HL-60 (cell line): ENCODE measurements around the gene OR1B1.

Experiments used
- DNase-seq, 2 experiments: peaks; one replicate each; pipeline ENCODE4 v3.0.0-alpha.2; 2010 to 2020; ENCODE audit warnings: low read depth in 1 of 2, low spot score in 1 of 2
- H3K27ac ChIP-seq: fragments of 250-450 bp; sonication (Bioruptor Pico); replicated peaks from 2 replicates; pipeline ENCODE4 v1.5.1; 2020; ENCODE audit warnings: mild to moderate bottlenecking, moderate library complexity
- H3K27me3 ChIP-seq: fragments of 250-450 bp; sonication (Bioruptor Pico); 2 replicates; pipeline ENCODE4 v1.5.1; 2021; ENCODE audit warnings: mild to moderate bottlenecking, moderate library complexity; ENCODE audit not compliant: insufficient read depth, poor library complexity, severe bottlenecking
- H3K4me3 ChIP-seq: replicated peaks from 2 replicates; pipeline ENCODE4 v1.5.1; 2011; ENCODE audit warnings: mild to moderate bottlenecking, control low read depth, low read length; ENCODE audit not compliant: insufficient read depth
- GABPA ChIP-seq: IDR thresholded peaks from 2 replicates; pipeline ENCODE4 v1.6.1; 2012; ENCODE audit warnings: low read depth
- POLR2AphosphoS5 ChIP-seq: IDR thresholded peaks from 2 replicates; pipeline ENCODE4 v1.6.1; 2012; ENCODE audit warnings: low read depth
- SPI1 ChIP-seq: IDR thresholded peaks from 2 replicates; pipeline ENCODE4 v1.6.1; 2012; ENCODE audit warnings: low read depth, mild to moderate bottlenecking, borderline replicate concordance
- TF ChIP-seq, protein P1 (sequence below): IDR thresholded peaks from one replicate; pipeline ENCODE4 v1.5.1; 2011; ENCODE audit warnings: low read length, control low read depth, inconsistent platforms; ENCODE audit not compliant: insufficient read depth
- TF ChIP-seq, protein P2 (sequence below): IDR thresholded peaks from 2 replicates; pipeline ENCODE4 v1.6.1; 2012; ENCODE audit warnings: low read depth; ENCODE audit not compliant: insufficient replicate concordance

The OR1B1 gene

GRCh38 chr9:122661416-122661815 is 4.0 kb upstream of the OR1B1 start, which contains the start of gene OR1L1:
Gene OR1L1 (plus strand): TSS chr9:122661716. CDS start chr9:122661716, 0 bp downstream.
- TF ChIP-seq, protein P1, sequence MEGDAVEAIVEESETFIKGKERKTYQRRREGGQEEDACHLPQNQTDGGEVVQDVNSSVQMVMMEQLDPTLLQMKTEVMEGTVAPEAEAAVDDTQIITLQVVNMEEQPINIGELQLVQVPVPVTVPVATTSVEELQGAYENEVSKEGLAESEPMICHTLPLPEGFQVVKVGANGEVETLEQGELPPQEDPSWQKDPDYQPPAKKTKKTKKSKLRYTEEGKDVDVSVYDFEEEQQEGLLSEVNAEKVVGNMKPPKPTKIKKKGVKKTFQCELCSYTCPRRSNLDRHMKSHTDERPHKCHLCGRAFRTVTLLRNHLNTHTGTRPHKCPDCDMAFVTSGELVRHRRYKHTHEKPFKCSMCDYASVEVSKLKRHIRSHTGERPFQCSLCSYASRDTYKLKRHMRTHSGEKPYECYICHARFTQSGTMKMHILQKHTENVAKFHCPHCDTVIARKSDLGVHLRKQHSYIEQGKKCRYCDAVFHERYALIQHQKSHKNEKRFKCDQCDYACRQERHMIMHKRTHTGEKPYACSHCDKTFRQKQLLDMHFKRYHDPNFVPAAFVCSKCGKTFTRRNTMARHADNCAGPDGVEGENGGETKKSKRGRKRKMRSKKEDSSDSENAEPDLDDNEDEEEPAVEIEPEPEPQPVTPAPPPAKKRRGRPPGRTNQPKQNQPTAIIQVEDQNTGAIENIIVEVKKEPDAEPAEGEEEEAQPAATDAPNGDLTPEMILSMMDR = no peak
- TF ChIP-seq POLR2AphosphoS5 (no peak), SPI1 (no peak), GABPA (no peak)
- TF ChIP-seq, protein P2, sequence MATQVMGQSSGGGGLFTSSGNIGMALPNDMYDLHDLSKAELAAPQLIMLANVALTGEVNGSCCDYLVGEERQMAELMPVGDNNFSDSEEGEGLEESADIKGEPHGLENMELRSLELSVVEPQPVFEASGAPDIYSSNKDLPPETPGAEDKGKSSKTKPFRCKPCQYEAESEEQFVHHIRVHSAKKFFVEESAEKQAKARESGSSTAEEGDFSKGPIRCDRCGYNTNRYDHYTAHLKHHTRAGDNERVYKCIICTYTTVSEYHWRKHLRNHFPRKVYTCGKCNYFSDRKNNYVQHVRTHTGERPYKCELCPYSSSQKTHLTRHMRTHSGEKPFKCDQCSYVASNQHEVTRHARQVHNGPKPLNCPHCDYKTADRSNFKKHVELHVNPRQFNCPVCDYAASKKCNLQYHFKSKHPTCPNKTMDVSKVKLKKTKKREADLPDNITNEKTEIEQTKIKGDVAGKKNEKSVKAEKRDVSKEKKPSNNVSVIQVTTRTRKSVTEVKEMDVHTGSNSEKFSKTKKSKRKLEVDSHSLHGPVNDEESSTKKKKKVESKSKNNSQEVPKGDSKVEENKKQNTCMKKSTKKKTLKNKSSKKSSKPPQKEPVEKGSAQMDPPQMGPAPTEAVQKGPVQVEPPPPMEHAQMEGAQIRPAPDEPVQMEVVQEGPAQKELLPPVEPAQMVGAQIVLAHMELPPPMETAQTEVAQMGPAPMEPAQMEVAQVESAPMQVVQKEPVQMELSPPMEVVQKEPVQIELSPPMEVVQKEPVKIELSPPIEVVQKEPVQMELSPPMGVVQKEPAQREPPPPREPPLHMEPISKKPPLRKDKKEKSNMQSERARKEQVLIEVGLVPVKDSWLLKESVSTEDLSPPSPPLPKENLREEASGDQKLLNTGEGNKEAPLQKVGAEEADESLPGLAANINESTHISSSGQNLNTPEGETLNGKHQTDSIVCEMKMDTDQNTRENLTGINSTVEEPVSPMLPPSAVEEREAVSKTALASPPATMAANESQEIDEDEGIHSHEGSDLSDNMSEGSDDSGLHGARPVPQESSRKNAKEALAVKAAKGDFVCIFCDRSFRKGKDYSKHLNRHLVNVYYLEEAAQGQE = no peak
- Histone ChIP-seq H3K27me3 (no peaks in the 10 kb centered on the region), H3K27ac (no peak within 1 kb of the TSS), H3K4me3 (no peak within 1 kb of the TSS)
- DNase-seq = no peak

GRCh38 chr9:122656378-122656777 is 1.0 kb downstream of the OR1B1 start:
- Histone ChIP-seq H3K27me3 (no peaks in the 10 kb centered on the region), H3K27ac (no peak overlapping the region), H3K4me3 (no peak overlapping the region)
- no peak for DNase-seq
- TF ChIP-seq, protein P1 = no peak
- TF ChIP-seq SPI1 = peak; percentile 47; the same call in 1 of the 2 replicates

DNA sequence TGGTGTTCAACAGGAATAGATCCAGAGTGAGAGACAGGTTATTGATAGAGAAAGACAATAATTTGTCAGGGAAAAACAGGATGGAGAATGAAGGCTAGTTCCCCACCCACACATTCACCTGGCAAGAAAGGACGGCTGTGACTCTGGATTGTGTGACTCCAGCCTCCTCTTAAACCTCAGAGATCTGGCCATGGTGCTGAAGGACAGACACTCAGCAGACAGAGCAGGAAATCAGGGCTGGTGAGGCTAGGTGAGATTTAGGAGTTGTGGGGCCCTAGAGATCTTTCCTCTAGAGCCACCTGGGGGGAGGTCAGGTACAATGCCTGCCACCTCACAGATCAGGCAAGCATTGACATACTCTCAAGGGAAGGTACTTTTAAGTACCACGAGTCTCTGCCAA is 15.2 kb downstream of the OR1B1 start:
- Histone ChIP-seq H3K4me3 (no peak overlapping the region), H3K27me3 (no peaks in the 10 kb centered on the region), H3K27ac (no peak overlapping the region)
- DNase-seq = no peak
- TF ChIP-seq, protein P2 = peak; percentile 91
- no peak for TF ChIP-seq SPI1

DNA sequence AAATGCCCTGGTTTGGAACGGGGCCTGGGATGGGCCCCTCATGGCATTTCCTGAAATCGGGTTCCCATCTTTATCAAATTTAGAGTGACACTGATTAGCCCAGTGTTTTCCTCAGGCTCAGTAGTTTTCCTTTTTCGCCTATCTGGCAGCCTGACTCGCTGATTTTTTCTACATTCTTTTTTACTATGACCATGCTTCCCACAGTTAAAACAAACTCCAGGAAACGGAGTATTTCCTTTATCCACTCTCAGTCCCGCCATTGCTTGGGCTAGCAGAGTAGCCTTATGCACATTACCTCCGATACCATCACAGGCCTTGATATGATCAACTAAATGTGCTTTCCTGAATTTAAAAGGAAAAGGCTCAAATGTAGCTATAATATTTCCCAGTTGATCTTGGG is 37.4 kb downstream of the OR1B1 start:
- TF ChIP-seq, protein P1 = no peak
- TF ChIP-seq GABPA (no peak), POLR2AphosphoS5 (no peak), SPI1 (no peak)
- TF ChIP-seq, protein P2 = no peak
- no peak overlapping the region for H3K4me3 ChIP-seq
- no peaks in the 10 kb centered on the region for H3K27me3 ChIP-seq
- no peak for DNase-seq
- H3K27ac ChIP-seq = no peak overlapping the region
